Hippocampal formation (tissue), 2 donors: ENCODE results near the gene STEAP1B.
"Not testable (repeated sequence)": the region's sequence is repeated elsewhere in the genome, so short reads cannot be mapped to it uniquely, and the experiment has no call there.

Experiments used
- DNase-seq, 2 donors: peaks; one replicate each; lab custom pipeline; 2025; lab: John Stamatoyannopoulos, UW

Gene STEAP1B

DNA sequence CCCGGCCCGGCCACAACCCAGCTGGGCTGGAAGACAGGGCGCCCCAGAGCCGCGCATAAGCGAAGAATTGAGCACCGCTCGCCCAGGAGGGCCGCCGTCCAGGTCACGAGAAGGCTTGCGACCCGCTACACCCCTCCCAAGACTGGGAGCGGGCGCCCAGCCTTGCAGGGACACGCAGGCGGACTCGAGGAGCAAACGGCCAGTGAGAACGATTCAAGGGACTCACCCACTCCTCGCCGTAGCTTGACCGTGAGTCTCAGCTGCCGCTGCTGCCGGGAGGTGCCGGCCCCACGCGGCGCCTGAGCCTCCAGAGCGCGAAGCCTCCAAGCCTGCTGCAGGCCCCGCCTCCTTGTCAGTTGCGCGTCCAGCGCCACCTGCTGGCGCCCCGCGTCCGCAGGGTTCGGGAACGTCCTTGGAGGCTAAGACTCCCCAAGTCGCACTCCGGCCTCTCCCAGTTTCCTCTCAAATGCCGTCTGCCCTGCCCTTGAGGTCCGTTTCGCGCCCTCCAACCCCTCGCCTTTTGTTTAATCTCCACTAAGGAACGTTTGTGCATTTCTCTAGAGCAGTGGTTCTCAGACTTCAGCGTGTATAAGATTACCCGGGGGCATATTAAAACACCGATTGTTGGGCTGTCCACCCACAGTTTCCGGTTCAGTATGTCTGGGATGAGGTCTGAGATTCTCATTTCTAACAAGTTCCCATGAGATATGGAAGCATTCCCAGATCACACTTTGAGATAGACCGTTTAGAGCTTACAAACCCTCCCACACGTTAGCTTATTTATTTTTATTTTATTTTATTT is at the start of gene STEAP1B:
STEAP1B (minus strand) TSS at position 301 of the 802 bp plus-strand sequence. CDS start 5,333 bp downstream, outside the sequence.
- peak; percentile 50 to 80 for DNase-seq

DNA sequence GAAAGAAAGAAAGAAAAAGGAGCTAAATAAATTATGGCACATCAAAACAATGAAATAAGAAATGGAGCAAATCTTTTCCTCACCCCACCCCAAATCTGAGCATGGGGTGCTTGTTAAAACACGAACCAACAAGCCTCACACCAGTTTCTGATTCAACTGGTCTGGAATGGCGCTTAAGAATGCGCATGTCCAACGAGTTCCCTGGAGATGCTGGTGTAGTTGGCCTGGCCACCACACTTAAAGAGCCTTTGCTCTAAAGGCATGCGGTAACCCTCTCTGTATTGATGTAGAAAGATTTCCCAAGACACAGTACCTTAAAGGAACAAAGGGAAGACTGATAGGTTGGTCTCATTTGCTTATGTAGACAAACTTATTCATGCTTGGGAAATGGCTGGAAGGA is 49.1 kb upstream of the STEAP1B start:
- no peak for DNase-seq

DNA sequence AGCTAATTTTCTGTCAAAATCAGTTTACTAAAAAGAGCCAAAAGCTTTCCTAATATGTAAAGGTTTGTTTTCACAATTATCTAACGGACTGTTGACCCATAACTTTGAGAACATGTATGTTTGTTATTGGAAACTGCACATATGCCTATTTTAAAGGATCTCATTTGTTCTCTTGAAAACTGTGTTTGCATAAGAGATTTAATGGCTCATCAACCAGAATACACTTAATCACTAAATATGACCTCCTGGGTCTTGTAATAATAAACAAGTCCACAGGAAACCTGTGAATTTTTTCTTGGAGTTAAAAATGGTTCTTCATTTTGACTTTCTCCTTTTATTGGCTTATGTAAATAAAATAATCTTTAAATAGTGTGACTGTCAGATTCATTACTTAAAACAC is 48.3 kb upstream of the STEAP1B start:
- DNase-seq, result no peak

GRCh38 chr7:22546769-22547168 is 46.8 kb upstream of the STEAP1B start:
- DNase-seq, result no peak

DNA sequence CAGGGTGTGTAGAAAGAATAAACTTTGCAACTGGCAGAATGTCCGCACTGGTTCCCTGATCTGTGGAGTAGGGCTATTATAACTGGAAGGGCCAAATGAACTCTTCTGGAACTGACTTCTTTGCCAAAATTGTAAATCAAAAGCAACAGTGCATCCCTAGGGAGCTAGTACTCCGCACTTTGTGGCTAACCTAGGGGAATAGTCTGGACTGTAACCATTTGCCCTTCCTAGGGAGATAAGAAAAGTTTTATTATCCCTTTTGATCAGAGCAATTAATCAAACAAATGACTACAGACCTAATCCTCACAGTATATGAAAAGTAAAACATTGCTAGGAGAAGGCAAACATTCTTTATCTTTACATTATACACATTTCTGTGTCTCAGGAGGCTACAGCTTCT is 45.5 kb upstream of the STEAP1B start:
- no peak for DNase-seq

GRCh38 chr7:22544245-22544644 is 44.3 kb upstream of the STEAP1B start:
- DNase-seq, result no peak

DNA sequence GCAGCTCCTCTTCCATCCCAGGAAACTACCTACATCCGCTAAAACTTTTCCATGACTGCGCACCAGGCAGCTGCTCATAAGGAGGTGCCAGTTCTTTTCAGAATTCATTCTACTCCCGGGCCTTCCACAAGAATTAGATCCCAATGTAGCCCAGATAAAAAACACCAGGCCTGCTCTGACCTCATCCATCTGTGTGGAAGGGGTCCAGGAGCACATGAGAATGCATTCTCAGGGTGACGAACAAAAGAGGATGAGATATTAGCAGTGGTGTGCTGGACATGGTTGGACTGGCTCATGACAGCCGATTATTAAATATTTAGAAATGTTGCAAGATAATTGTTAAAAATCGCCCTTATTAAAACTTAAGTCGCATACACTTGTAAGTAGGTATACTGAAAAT is 43.2 kb upstream of the STEAP1B start:
- no peak for DNase-seq

GRCh38 chr7:22542669-22543068 is 42.7 kb upstream of the STEAP1B start:
- DNase-seq, result no peak

GRCh38 chr7:22542254-22542653 is 42.3 kb upstream of the STEAP1B start:
- DNase-seq, result no peak

- DNase-seq, result no peak
Measured at GRCh38 chr7:22541789-22542188, 41.8 kb upstream of the STEAP1B start.

GRCh38 chr7:22528537-22528936 is 28.5 kb upstream of the STEAP1B start:
- DNase-seq, result not testable (repeated sequence)

GRCh38 chr7:22524353-22524947 is 24.5 kb upstream of the STEAP1B start:
- DNase-seq, result not testable (repeated sequence)

DNA sequence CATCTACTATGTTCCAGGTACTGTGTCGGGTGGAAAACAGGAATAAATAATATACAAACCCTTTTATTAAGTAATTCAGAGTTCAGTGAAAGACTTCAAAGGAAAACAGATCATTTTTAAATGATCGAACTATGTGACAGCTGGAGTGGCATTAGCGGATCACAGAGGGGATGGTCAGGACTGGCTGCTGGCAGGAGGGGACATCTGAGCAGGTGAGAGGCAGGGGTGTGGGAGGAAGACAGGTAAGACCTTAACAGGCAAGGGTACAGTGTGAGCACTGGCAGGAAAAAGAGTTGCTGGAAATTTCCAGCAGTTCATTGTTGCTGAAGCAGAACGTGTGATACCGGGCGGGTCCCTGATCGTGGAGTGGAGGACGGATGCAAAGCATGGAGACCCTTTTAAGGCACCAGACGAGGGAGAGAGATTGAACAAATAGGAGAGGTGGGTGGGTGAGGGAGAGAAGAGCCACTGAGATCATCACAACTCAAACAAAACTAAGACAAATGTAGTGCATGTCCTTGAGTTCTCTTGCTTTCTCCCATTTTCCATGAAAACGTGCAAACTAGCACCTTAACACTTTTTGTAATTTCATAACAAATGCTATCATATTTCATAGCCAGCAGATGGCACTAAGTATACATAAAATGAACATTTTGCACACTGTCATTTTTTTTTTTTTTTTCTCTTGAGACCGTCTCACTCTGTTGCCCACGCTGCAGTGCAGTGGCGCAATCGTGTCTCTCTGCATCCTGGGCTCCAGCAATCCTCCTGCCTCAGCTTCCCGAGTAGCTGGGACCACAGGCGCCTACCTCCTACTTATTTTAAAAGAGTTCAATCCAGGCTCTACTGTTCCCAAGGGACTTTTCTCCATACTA is 23.7 kb upstream of the STEAP1B start:
- DNase-seq, result peak in 1 of 2 donors; percentile 1

- not testable (repeated sequence) for DNase-seq
Measured at GRCh38 chr7:22519560-22519959, 19.6 kb upstream of the STEAP1B start.

DNA sequence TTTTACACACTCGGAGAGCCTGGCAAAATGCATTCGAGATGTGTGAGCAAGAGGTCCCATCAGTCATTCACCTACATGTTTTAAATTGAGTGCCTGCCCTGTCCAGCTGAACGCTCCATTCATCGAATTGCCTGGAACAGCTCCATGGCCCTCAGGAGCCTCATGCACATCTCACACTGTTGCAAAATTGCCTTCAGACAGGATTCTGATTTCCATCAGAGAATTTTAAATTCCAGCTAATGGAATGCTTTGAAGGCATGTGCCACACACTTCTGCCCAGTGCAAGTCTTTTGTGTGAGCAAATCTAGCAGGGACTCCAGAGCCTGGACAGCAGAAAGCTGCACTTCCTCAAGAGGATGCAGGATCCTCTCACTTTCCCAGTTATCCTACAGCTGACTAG is 17.0 kb upstream of the STEAP1B start:
- not testable (repeated sequence) for DNase-seq

DNA sequence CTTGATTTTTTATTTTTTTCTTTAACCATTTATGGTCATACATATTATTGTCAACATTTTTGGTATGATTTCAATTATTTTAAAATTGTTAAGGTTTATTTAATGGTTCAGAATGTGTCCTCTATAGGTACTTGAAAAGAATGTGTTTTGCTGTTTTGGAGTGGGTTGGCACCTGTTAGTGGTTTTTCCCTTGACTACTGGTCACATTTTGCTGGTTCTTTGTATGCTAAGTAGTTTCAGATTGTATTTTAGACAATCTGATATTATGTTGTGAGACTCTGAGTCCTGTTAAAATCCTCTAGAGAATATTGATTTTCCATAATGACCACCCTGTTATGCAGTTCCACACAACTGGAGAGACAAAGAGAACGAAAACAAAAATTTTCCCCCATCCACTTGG is 15.0 kb upstream of the STEAP1B start:
- not testable (repeated sequence) for DNase-seq

DNA sequence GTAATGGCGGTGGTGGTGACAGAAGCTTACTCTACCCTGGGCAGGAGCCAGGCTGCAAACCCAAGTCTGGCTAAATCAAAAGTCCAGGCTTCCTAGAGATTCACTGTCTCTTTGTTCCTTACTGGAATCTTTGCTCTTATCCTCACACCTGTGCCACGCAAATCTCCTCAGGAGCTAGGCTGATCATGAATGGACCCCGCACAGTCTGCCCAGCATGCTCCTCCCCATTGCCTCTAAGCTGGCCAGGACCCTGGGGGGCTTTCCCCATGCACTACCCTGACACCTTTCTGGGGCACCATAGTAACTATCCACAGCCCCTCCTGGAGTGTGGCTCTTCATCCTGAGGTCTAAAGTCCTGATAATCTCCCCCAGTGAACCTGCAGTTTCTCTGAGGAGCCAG is 7.3 kb upstream of the STEAP1B start:
- DNase-seq, result not testable (repeated sequence)

DNA sequence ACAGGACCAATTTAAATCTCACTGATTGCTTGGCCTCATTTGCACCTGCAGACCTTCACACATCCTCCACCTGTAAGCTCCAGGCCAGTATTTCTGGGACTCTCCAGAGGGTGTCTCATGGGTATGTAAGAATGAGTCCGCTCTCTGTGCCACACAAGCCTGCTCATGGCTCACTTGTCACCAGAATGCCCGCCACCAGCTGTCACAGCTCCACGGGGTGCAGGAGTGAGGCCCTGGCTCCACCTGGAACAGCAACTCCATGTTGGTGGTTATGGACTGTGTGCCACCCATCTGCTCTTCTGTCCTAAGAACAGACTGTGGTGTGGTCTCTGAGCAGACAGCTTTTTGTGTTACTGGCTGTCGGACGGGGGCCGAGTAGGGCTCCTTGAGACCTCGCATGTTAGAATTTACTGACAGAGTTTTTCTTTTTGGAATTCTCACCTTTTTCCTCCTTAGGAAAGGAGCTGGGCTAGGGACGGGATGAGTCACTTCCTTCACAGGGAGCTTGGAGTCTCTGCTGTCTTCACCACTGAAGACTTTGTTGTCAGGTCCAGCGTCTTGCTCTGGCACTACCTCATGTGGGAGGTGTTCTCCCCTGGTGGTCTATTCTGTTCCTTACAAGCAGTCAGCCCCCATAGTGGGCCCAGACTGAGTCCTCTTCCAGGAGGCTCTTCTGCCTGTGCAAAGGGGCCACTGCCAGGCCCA is 6.5 kb upstream of the STEAP1B start:
- not testable (repeated sequence) for DNase-seq

GRCh38 chr7:22504519-22504918 is 4.5 kb upstream of the STEAP1B start:
- not testable (repeated sequence) for DNase-seq

- DNase-seq, result not testable (repeated sequence)
Measured at GRCh38 chr7:22502104-22502503, 2.1 kb upstream of the STEAP1B start.

GRCh38 chr7:22501336-22501735 is 1.3 kb upstream of the STEAP1B start:
- peak in 1 of 2 donors; percentile 27 for DNase-seq

DNA sequence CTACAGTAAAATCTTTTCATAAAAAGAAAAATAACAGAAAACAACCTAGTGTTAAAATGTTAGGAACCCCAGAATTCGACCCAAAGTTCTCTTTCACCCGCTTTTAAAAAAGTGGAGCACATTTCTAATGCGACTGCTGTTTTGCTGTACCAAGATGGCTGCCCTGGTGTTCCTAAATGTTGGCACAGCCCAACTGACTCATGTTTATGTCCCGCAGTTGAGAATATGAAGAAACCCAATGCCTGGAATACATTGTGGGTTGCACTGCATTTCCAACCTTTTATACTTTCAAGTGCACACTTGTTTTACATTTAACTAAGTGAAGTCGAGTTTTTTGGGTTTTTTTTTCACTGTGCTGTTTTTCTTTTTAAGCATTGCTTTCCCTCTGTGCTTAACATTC is 944 bp downstream of the STEAP1B start:
- no peak for DNase-seq
